ENCODE data around the gene POLR1E.
"Not testable (repeated sequence)": the region's sequence is repeated elsewhere in the genome, so short reads cannot be mapped to it uniquely, and the experiment has no call there.

The POLR1E gene

DNA sequence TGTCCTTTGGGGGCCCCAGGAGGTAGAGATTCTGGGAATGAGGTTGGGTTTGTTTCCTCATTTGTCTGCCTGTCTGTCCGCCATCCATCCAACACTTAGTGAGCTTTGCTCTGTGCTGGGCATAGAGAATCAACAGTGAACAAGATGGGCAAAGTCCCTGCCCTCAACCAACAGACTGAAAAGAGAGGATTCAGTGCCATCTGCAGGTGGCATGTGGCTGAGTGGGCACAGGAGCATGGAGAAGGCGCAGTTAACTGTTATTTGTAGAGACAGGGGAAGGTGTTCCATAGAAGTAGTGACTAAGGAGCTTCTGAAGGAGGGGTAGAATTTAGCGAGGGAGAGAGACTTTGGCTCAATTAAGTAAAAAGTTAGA lies 23.1 kb downstream of the POLR1E start:
- Histone ChIP-seq H4K20me1 (ENCODE audit: insufficient read depth, low read length) (no peaks in the 10 kb centered on the region), H3K9ac (ENCODE audit: low read length) (no peak overlapping the region), H3K4me2 (ENCODE audit: low read depth, low read length) (no peak overlapping the region), H3K36me3 (replicated peaks; ENCODE audit: insufficient read depth, low read length) (no peaks in the 10 kb centered on the region), H3K27me3 (replicated peaks; ENCODE audit: insufficient read depth, low read length) (no peaks in the 10 kb centered on the region), H3K4me3 (ENCODE audit: low read length) (no peak overlapping the region), H3K27ac (ENCODE audit: low read length) (no peak overlapping the region), H3K9me2 (replicated peaks; ENCODE audit: insufficient read depth, low read length) (no peaks in the 10 kb centered on the region), H3K4me1 (ENCODE audit: low read length) (no peaks in the 10 kb centered on the region), H3F3A (ENCODE audit: insufficient read depth, low read length) (no peaks in the 10 kb centered on the region), H3K79me2 (ENCODE audit: low read length) (no peaks in the 10 kb centered on the region), H2AFZ (ENCODE audit: low read length) (no peak overlapping the region), H3K9me3 (replicated peaks; ENCODE audit: insufficient read depth, low read length) (no peaks in the 10 kb centered on the region)
- TF ChIP-seq EZH2 (optimal IDR thresholded peaks at IDR 0.05; ENCODE audit: low read depth, low read length), result no peak
- TF ChIP-seq, protein P1, sequence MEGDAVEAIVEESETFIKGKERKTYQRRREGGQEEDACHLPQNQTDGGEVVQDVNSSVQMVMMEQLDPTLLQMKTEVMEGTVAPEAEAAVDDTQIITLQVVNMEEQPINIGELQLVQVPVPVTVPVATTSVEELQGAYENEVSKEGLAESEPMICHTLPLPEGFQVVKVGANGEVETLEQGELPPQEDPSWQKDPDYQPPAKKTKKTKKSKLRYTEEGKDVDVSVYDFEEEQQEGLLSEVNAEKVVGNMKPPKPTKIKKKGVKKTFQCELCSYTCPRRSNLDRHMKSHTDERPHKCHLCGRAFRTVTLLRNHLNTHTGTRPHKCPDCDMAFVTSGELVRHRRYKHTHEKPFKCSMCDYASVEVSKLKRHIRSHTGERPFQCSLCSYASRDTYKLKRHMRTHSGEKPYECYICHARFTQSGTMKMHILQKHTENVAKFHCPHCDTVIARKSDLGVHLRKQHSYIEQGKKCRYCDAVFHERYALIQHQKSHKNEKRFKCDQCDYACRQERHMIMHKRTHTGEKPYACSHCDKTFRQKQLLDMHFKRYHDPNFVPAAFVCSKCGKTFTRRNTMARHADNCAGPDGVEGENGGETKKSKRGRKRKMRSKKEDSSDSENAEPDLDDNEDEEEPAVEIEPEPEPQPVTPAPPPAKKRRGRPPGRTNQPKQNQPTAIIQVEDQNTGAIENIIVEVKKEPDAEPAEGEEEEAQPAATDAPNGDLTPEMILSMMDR (IDR thresholded peaks at IDR 0.05; ENCODE audit: low read length), result 0 out of 2 replicates have a peak, but pooled peaks have one; percentile 5
- no peak for DNase-seq

DNA sequence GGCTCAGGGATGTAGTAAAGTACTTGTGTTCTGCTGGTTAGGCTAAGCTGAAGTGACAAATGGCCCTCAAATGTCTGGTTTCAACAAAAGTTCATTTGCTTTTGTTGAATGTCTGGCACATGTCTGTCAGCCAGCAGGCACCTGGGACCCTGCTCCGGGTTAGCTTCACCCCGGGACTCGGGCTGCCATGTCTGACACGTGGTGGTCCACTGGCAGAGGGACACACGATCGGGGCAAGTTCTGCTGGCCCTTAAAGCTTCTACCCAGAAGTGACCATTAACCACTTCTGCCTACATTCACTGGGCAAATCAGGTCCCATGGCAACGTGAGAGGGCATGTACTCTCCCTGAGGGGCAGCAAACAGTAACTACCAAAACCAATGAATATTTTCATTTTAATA lies 23.8 kb downstream of the POLR1E start:
- Histone ChIP-seq H3K4me3 (ENCODE audit: low read length) (no peak overlapping the region), H4K20me1 (ENCODE audit: insufficient read depth, low read length) (no peaks in the 10 kb centered on the region), H3K27ac (ENCODE audit: low read length) (no peak overlapping the region), H3K4me1 (ENCODE audit: low read length) (no peaks in the 10 kb centered on the region), H3K4me2 (ENCODE audit: low read depth, low read length) (no peak overlapping the region), H3K9me3 (replicated peaks; ENCODE audit: insufficient read depth, low read length) (no peaks in the 10 kb centered on the region), H3F3A (ENCODE audit: insufficient read depth, low read length) (no peaks in the 10 kb centered on the region), H3K9ac (ENCODE audit: low read length) (no peak overlapping the region), H3K9me2 (replicated peaks; ENCODE audit: insufficient read depth, low read length) (no peaks in the 10 kb centered on the region), H3K36me3 (replicated peaks; ENCODE audit: insufficient read depth, low read length) (no peaks in the 10 kb centered on the region), H3K79me2 (ENCODE audit: low read length) (no peaks in the 10 kb centered on the region), H2AFZ (ENCODE audit: low read length) (no peak overlapping the region), H3K27me3 (replicated peaks; ENCODE audit: insufficient read depth, low read length) (no peaks in the 10 kb centered on the region)
- no peak for DNase-seq
- no peak for TF ChIP-seq EZH2 (optimal IDR thresholded peaks at IDR 0.05; ENCODE audit: low read depth, low read length)
- no peak for TF ChIP-seq EZH2phosphoT487 (IDR thresholded peaks at IDR 0.05; ENCODE audit: low read length)
- TF ChIP-seq, protein P1 (IDR thresholded peaks at IDR 0.05; ENCODE audit: low read length), result no peak

DNA sequence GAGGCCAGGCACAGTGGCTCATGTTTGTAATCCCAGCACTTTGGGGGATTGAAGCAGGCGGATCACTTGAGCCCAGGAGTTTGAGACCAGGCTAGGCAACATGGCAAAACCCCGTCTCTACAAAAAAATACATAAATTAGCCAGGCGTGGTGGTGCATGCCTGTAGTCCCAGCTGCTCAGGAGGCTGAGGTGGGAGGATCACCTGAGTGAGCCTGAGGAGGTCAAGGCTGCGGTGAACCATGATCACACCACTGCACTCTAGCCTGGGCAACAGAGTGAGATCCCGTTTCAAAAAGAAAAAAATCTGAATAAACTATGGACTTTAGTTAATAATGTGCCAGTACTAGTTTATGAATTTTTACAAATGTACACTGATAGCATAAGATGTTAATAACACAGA lies 24.3 kb downstream of the POLR1E start:
- not testable (repeated sequence) for H3K4me3 ChIP-seq (ENCODE audit: low read length); H3K79me2 ChIP-seq (ENCODE audit: low read length); H3K36me3 ChIP-seq (replicated peaks; ENCODE audit: insufficient read depth, low read length); H3K4me1 ChIP-seq (ENCODE audit: low read length); H2AFZ ChIP-seq (ENCODE audit: low read length); H3K4me2 ChIP-seq (ENCODE audit: low read depth, low read length); H3K27ac ChIP-seq (ENCODE audit: low read length); H3K27me3 ChIP-seq (replicated peaks; ENCODE audit: insufficient read depth, low read length); H3K9ac ChIP-seq (ENCODE audit: low read length); H3K9me3 ChIP-seq (replicated peaks; ENCODE audit: insufficient read depth, low read length); H3F3A ChIP-seq (ENCODE audit: insufficient read depth, low read length); DNase-seq; H3K9me2 ChIP-seq (replicated peaks; ENCODE audit: insufficient read depth, low read length); H4K20me1 ChIP-seq (ENCODE audit: insufficient read depth, low read length)

DNA sequence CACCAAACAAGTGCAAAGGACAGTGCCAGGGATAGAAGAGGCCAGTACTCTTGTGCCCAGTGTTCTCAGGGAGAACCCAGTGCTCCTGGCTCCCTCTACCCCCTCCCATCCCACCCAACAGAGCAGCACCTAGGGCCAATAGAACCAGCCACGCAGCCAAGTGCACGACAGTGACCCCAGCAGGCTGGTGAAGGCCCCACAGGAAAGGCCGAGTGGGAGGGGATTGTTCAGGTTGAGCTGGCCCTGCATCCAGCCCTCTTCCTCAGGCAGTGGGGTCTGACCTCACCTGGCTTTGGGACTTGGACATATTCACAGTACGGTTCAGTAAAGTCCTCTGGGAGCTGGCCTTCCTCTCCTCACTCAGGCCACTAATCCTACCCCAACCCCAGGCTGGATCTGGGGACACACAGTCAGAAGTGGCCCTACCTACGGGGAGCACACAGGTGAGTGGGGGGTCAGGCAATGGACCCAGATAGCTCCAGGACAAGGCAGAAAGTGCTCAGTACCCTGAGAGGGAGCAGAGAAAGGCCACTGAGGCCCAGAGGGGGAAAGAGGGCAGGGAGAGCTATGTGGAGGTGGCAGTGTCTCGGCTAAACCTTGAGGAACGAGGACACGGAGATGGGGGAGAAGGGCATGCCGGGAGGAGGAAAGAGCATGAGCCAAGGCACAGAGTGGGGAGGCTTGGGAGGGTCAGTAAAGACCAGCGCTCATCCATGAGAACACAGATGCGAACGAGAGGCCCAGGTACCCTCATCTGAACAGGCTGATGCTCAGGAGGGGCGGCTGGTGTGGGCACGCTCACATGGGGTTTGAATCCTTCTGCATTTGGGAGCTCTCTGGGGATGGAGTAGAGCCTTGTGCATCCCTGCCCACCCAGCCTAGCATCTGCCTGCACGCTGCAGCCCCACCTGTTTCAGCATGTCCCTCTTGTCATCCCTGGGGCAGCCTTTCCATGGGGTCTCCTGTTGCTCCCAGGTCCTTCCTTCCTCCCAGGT lies 25.6 kb downstream of the POLR1E start:
- no peak for TF ChIP-seq EZH2 (optimal IDR thresholded peaks at IDR 0.05; ENCODE audit: low read depth, low read length)
- TF ChIP-seq EZH2phosphoT487 (IDR thresholded peaks at IDR 0.05; ENCODE audit: low read length), result no peak
- TF ChIP-seq, protein P1 (IDR thresholded peaks at IDR 0.05; ENCODE audit: low read length), result no peak
- Histone ChIP-seq H3K4me3 (ENCODE audit: low read length) (no peak overlapping the region), H3K9me3 (replicated peaks; ENCODE audit: insufficient read depth, low read length) (no peaks in the 10 kb centered on the region), H3K9me2 (replicated peaks; ENCODE audit: insufficient read depth, low read length) (no peaks in the 10 kb centered on the region), H3F3A (ENCODE audit: insufficient read depth, low read length) (no peaks in the 10 kb centered on the region), H4K20me1 (ENCODE audit: insufficient read depth, low read length) (no peaks in the 10 kb centered on the region), H3K9ac (ENCODE audit: low read length) (no peak overlapping the region), H3K36me3 (replicated peaks; ENCODE audit: insufficient read depth, low read length) (no peaks in the 10 kb centered on the region), H3K4me1 (ENCODE audit: low read length) (no peaks in the 10 kb centered on the region), H3K27me3 (replicated peaks; ENCODE audit: insufficient read depth, low read length) (no peaks in the 10 kb centered on the region), H3K4me2 (ENCODE audit: low read depth, low read length) (no peak overlapping the region), H3K27ac (ENCODE audit: low read length) (no peak overlapping the region), H3K79me2 (ENCODE audit: low read length) (no peaks in the 10 kb centered on the region), H2AFZ (ENCODE audit: low read length) (no peak overlapping the region)
- DNase-seq, result no peak

Measured in MM.1S (cell line).